ENCODE results near the gene CD79B.

CD79B gene

GRCh38 chr17:63931981-63932561 lies at the start of gene CD79B:
TSS of gene CD79B (minus strand) at chr17:63932331. CDS start at chr17:63932261, 70 bp downstream.
- no peak for DNase-seq (ENCODE audit: low read depth)

GRCh38 chr17:63978272-63979200 lies 46.4 kb upstream of the CD79B start:
- DNase-seq (ENCODE audit: low read depth): no peak

- no peak for DNase-seq (ENCODE audit: low read depth)
Measured at GRCh38 chr17:63976702-63977101, 44.6 kb upstream of the CD79B start.

GRCh38 chr17:63975541-63976092 lies 43.5 kb upstream of the CD79B start:
- DNase-seq (ENCODE audit: low read depth): no peak

GRCh38 chr17:63974594-63975192 lies 42.6 kb upstream of the CD79B start:
- DNase-seq (ENCODE audit: low read depth): no peak

- DNase-seq (ENCODE audit: low read depth): no peak
Measured at GRCh38 chr17:63973930-63974593, 41.9 kb upstream of the CD79B start.

- DNase-seq (ENCODE audit: low read depth): no peak
Measured at GRCh38 chr17:63973247-63973646, 41.1 kb upstream of the CD79B start.

- DNase-seq (ENCODE audit: low read depth): no peak
Measured at GRCh38 chr17:63972796-63973195, 40.7 kb upstream of the CD79B start, which contains the start of gene SCN4A. TSS of gene SCN4A (minus strand) at chr17:63972918. CDS start at chr17:63972841, 77 bp downstream.

GRCh38 chr17:63969278-63969677 lies 37.1 kb upstream of the CD79B start:
- DNase-seq (ENCODE audit: low read depth): no peak

- no peak for DNase-seq (ENCODE audit: low read depth)
Measured at GRCh38 chr17:63967953-63968352, 35.8 kb upstream of the CD79B start.

- no peak for DNase-seq (ENCODE audit: low read depth)
Measured at GRCh38 chr17:63966646-63967264, 34.6 kb upstream of the CD79B start.

- no peak for DNase-seq (ENCODE audit: low read depth)
Measured at GRCh38 chr17:63963123-63963522, 31.0 kb upstream of the CD79B start.

- no peak for DNase-seq (ENCODE audit: low read depth)
Measured at GRCh38 chr17:63962298-63962744, 30.2 kb upstream of the CD79B start.

GRCh38 chr17:63961355-63962212 lies 29.5 kb upstream of the CD79B start:
- no peak for DNase-seq (ENCODE audit: low read depth)

- no peak for DNase-seq (ENCODE audit: low read depth)
Measured at GRCh38 chr17:63960430-63960829, 28.3 kb upstream of the CD79B start.

- DNase-seq (ENCODE audit: low read depth): no peak
Measured at GRCh38 chr17:63960006-63960405, 27.9 kb upstream of the CD79B start.

GRCh38 chr17:63956296-63956920 lies 24.3 kb upstream of the CD79B start:
- no peak for DNase-seq (ENCODE audit: low read depth)

- DNase-seq (ENCODE audit: low read depth): no peak
Measured at GRCh38 chr17:63955791-63956190, 23.7 kb upstream of the CD79B start.

GRCh38 chr17:63955232-63955631 lies 23.1 kb upstream of the CD79B start:
- DNase-seq (ENCODE audit: low read depth): no peak
